ENCODE measurements around the gene ITPA. TPM values are rescaled to one million over a fixed set of nuclear protein-coding genes. Genes with fewer than 3 reads are reported as not detected.

Gene ITPA
- total RNA-seq, 1 donor, result 10.8 TPM

DNA sequence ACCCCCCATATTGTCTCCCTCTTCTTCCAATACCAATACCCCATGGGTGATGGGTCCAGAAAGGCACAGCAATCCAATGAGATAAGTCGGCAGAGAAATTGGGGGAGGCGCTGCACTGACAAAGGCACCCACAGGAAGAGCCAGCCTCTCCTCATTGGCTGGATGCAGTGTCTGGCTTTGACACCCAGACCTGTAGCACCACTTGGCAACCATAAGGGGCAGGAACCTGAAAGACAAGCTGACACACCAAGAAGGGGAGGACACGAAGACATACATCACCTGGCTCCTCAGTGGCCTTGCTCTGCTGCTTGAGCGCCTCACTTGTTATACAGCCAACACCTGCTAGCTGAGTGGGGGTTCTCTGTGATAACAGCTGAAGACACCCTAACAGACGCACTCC lies 49.1 kb downstream of the ITPA start:
- Histone ChIP-seq H3K27me3 (ENCODE audit: insufficient read depth, low read length) (no peaks in the 10 kb centered on the region), H3K9me3 (ENCODE audit: low read depth, low read length) (no peaks in the 10 kb centered on the region), H3K4me3 (ENCODE audit: low read length) (no peak overlapping the region), H3K4me1 (ENCODE audit: insufficient read depth, low read length) (no peaks in the 10 kb centered on the region)

GRCh38 chr20:3262566-3262965 lies 53.3 kb downstream of the ITPA start:
- Histone ChIP-seq H3K9me3 (ENCODE audit: low read depth, low read length) (no peaks in the 10 kb centered on the region), H3K4me1 (ENCODE audit: insufficient read depth, low read length) (no peaks in the 10 kb centered on the region), H3K4me3 (ENCODE audit: low read length) (no peak overlapping the region), H3K27me3 (ENCODE audit: insufficient read depth, low read length) (no peaks in the 10 kb centered on the region)

- no peak overlapping the region for H3K4me3 ChIP-seq (ENCODE audit: low read length)
- no peaks in the 10 kb centered on the region for H3K9me3 ChIP-seq (ENCODE audit: low read depth, low read length)
- no peaks in the 10 kb centered on the region for H3K4me1 ChIP-seq (ENCODE audit: insufficient read depth, low read length)
- H3K27me3 ChIP-seq (ENCODE audit: insufficient read depth, low read length), result no peaks in the 10 kb centered on the region
These were observed 60.8 kb downstream of the ITPA start for GRCh38 chr20:3270051-3270450.

GRCh38 chr20:3273371-3273770 lies 64.1 kb downstream of the ITPA start:
- no peak overlapping the region for H3K4me3 ChIP-seq (ENCODE audit: low read length)
- H3K4me1 ChIP-seq (ENCODE audit: insufficient read depth, low read length), result no peaks in the 10 kb centered on the region
- no peaks in the 10 kb centered on the region for H3K27me3 ChIP-seq (ENCODE audit: insufficient read depth, low read length)
- no peaks in the 10 kb centered on the region for H3K9me3 ChIP-seq (ENCODE audit: low read depth, low read length)

Other genes starting within 250 kb of the ITPA start
- 0.52 TPM for gene GNRH2, start 165.9 kb upstream of the ITPA start, total RNA-seq
- gene MRPS26, start 163.4 kb upstream of the ITPA start, total RNA-seq, result 11.0 TPM
- gene OXT, start 137.9 kb upstream of the ITPA start, total RNA-seq, result not detected
- not detected for gene AVP, start 124.8 kb upstream of the ITPA start, total RNA-seq
- gene FASTKD5, start 49.6 kb upstream of the ITPA start, total RNA-seq, result 59.0 TPM
- 7.8 TPM for gene UBOX5, start 49.6 kb upstream of the ITPA start, total RNA-seq
- 17.6 TPM for gene LZTS3, start 35.9 kb upstream of the ITPA start, total RNA-seq
- gene DDRGK1, start 4.8 kb upstream of the ITPA start, total RNA-seq, result 22.1 TPM
- 0.21 TPM for gene SLC4A11, start 29.7 kb downstream of the ITPA start, total RNA-seq
- gene DNAAF9, start 198.2 kb downstream of the ITPA start, total RNA-seq, result 4.6 TPM

Data from mononuclear cell (primary cell).